Central memory CD8-positive, alpha-beta T cell (primary cell): ENCODE results near the gene CAVIN1.
A peak's percentile ranks its signal among the peaks of the same experiment; 100 is the strongest.
"Not testable (repeated sequence)": the region's sequence is repeated elsewhere in the genome, so short reads cannot be mapped to it uniquely, and the experiment has no call there.

ENCODE experiments used
- ATAC-seq: fragments of 150-1000 bp; cut with Tn5 transposase; replicated peaks from 2 replicates; pipeline ENCODE4 v1.10.0; 2022; ENCODE audit warnings: mild to moderate bottlenecking, moderate FRiP score, moderate number of reproducible peaks; ENCODE audit not compliant: poor library complexity, severe bottlenecking; ENCODE audit errors: extremely low read depth
- DNase-seq, 2 donors: peaks; one replicate each; pipeline ENCODE4 v3.0.0; 2021; ENCODE audit warnings: low spot score in 2 of 2
- H3K27ac Mint-ChIP-seq: one replicate; pipeline ENCODE4 v1.8.0; 2022; ENCODE audit warnings: low read depth, mild to moderate bottlenecking, moderate library complexity, mixed read lengths
- H3K27me3 Mint-ChIP-seq: one replicate; pipeline ENCODE4 v1.8.0; 2022; ENCODE audit warnings: mixed read lengths
- H3K36me3 Mint-ChIP-seq: one replicate; pipeline ENCODE4 v1.8.0; 2022; ENCODE audit warnings: mild to moderate bottlenecking, moderate library complexity, mixed read lengths; ENCODE audit not compliant: insufficient read depth
- H3K4me1 Mint-ChIP-seq: one replicate; pipeline ENCODE4 v1.8.0; 2022; ENCODE audit warnings: mixed read lengths
- H3K4me3 Mint-ChIP-seq: one replicate; pipeline ENCODE4 v1.8.0; 2022; ENCODE audit warnings: mild to moderate bottlenecking, moderate library complexity, mixed read lengths
- H3K9me3 Mint-ChIP-seq: one replicate; pipeline ENCODE4 v1.8.0; 2022; ENCODE audit warnings: mixed read lengths

CAVIN1 gene

GRCh38 chr17:42451270-42451669 is 28.2 kb upstream of the CAVIN1 start:
- peaks cover 16% of the 10 kb centered on the region for H3K27me3 Mint-ChIP-seq
- not testable (repeated sequence) for DNase-seq, H3K4me1 Mint-ChIP-seq, H3K27ac Mint-ChIP-seq, H3K36me3 Mint-ChIP-seq, H3K9me3 Mint-ChIP-seq, ATAC-seq, H3K4me3 Mint-ChIP-seq

GRCh38 chr17:42449838-42450237 is 26.8 kb upstream of the CAVIN1 start:
- not testable (repeated sequence) for H3K36me3 Mint-ChIP-seq, DNase-seq, H3K4me1 Mint-ChIP-seq, H3K9me3 Mint-ChIP-seq, H3K27ac Mint-ChIP-seq, ATAC-seq, H3K4me3 Mint-ChIP-seq
- H3K27me3 Mint-ChIP-seq, result peaks cover 25% of the 10 kb centered on the region

GRCh38 chr17:42449176-42449575 is 26.1 kb upstream of the CAVIN1 start:
- not testable (repeated sequence) for DNase-seq, H3K4me3 Mint-ChIP-seq, H3K27ac Mint-ChIP-seq, H3K4me1 Mint-ChIP-seq, H3K36me3 Mint-ChIP-seq, ATAC-seq, H3K9me3 Mint-ChIP-seq
- H3K27me3 Mint-ChIP-seq, result peaks cover 28% of the 10 kb centered on the region

- no peak overlapping the region for H3K4me3 Mint-ChIP-seq
- no peak overlapping the region for H3K27ac Mint-ChIP-seq
- DNase-seq (no peak), ATAC-seq (no peak)
- peaks cover 17% of the 10 kb centered on the region for H3K27me3 Mint-ChIP-seq
- H3K9me3 Mint-ChIP-seq, result no peaks in the 10 kb centered on the region
- H3K4me1 Mint-ChIP-seq, result peaks cover 16% of the 10 kb centered on the region
- H3K36me3 Mint-ChIP-seq, result no peaks in the 10 kb centered on the region
These were observed 19.1 kb upstream of the CAVIN1 start for GRCh38 chr17:42442196-42442565.

GRCh38 chr17:42441371-42442195 is 18.5 kb upstream of the CAVIN1 start:
- DNase-seq, result peak in 1 of 2 donors; percentile 20

GRCh38 chr17:42438600-42439567 is 15.8 kb upstream of the CAVIN1 start:
- Mint-ChIP-seq H3K27me3 (peaks cover 6% of the 10 kb centered on the region), H3K9me3 (no peaks in the 10 kb centered on the region), H3K27ac (no peak overlapping the region), H3K4me1 (peaks cover 16% of the 10 kb centered on the region), H3K36me3 (no peaks in the 10 kb centered on the region), H3K4me3 (no peak overlapping the region)
- no peak for ATAC-seq
- no peak for DNase-seq

More at GRCh38 chr17:42441371-42442195, 18.5 kb upstream of the CAVIN1 start:
- Mint-ChIP-seq H3K27ac (no peak overlapping the region), H3K9me3 (no peaks in the 10 kb centered on the region), H3K4me3 (no peak overlapping the region), H3K36me3 (no peaks in the 10 kb centered on the region), H3K27me3 (peaks cover 15% of the 10 kb centered on the region), H3K4me1 (peaks cover 16% of the 10 kb centered on the region)
- ATAC-seq, result peak; percentile 90

- Mint-ChIP-seq H3K9me3 (no peaks in the 10 kb centered on the region), H3K27ac (no peak overlapping the region), H3K4me3 (no peak overlapping the region), H3K4me1 (peaks cover 5% of the 10 kb centered on the region), H3K27me3 (peaks cover 19% of the 10 kb centered on the region), H3K36me3 (no peaks in the 10 kb centered on the region)
- DNase-seq, result no peak
- ATAC-seq, result no peak
These were observed 13.3 kb upstream of the CAVIN1 start for GRCh38 chr17:42436391-42436790.

GRCh38 chr17:42431758-42432161 is 8.7 kb upstream of the CAVIN1 start:
- no peaks in the 10 kb centered on the region for H3K4me1 Mint-ChIP-seq
- H3K36me3 Mint-ChIP-seq, result no peaks in the 10 kb centered on the region
- peaks cover 52% of the 10 kb centered on the region for H3K27me3 Mint-ChIP-seq
- DNase-seq, result no peak
- H3K4me3 Mint-ChIP-seq, result no peak overlapping the region
- H3K27ac Mint-ChIP-seq, result no peak overlapping the region
- H3K9me3 Mint-ChIP-seq, result no peaks in the 10 kb centered on the region
- no peak for ATAC-seq

GRCh38 chr17:42429726-42430447 is 6.8 kb upstream of the CAVIN1 start:
- DNase-seq, result no peak
- Mint-ChIP-seq H3K27ac (no peak overlapping the region), H3K4me1 (no peaks in the 10 kb centered on the region), H3K4me3 (no peak overlapping the region), H3K36me3 (no peaks in the 10 kb centered on the region), H3K27me3 (peaks cover 57% of the 10 kb centered on the region), H3K9me3 (no peaks in the 10 kb centered on the region)
- no peak for ATAC-seq

- Mint-ChIP-seq H3K27me3 (peaks cover 56% of the 10 kb centered on the region), H3K36me3 (no peaks in the 10 kb centered on the region), H3K9me3 (no peaks in the 10 kb centered on the region), H3K4me1 (no peaks in the 10 kb centered on the region), H3K4me3 (no peak overlapping the region), H3K27ac (no peak overlapping the region)
- ATAC-seq, result no peak
- DNase-seq, result peak in 1 of 2 donors; percentile 30
These were observed 5.3 kb upstream of the CAVIN1 start for GRCh38 chr17:42428141-42428944.

GRCh38 chr17:42424991-42425610 is 2.0 kb upstream of the CAVIN1 start:
- no peak for DNase-seq
- H3K27me3 Mint-ChIP-seq, result peaks cover 66% of the 10 kb centered on the region
- ATAC-seq, result no peak
- no peak overlapping the region for H3K27ac Mint-ChIP-seq
- H3K9me3 Mint-ChIP-seq, result no peaks in the 10 kb centered on the region
- H3K36me3 Mint-ChIP-seq, result peaks cover 2% of the 10 kb centered on the region
- H3K4me3 Mint-ChIP-seq, result no peak overlapping the region
- H3K4me1 Mint-ChIP-seq, result peaks cover 8% of the 10 kb centered on the region
